ENCODE results near the gene GLIS1. TPM values are rescaled to one million over a fixed set of nuclear protein-coding genes. Genes with fewer than 3 reads are reported as not detected.

The GLIS1 gene
- total RNA-seq, 1 experiment from 2014 or later: 0.71 TPM

DNA sequence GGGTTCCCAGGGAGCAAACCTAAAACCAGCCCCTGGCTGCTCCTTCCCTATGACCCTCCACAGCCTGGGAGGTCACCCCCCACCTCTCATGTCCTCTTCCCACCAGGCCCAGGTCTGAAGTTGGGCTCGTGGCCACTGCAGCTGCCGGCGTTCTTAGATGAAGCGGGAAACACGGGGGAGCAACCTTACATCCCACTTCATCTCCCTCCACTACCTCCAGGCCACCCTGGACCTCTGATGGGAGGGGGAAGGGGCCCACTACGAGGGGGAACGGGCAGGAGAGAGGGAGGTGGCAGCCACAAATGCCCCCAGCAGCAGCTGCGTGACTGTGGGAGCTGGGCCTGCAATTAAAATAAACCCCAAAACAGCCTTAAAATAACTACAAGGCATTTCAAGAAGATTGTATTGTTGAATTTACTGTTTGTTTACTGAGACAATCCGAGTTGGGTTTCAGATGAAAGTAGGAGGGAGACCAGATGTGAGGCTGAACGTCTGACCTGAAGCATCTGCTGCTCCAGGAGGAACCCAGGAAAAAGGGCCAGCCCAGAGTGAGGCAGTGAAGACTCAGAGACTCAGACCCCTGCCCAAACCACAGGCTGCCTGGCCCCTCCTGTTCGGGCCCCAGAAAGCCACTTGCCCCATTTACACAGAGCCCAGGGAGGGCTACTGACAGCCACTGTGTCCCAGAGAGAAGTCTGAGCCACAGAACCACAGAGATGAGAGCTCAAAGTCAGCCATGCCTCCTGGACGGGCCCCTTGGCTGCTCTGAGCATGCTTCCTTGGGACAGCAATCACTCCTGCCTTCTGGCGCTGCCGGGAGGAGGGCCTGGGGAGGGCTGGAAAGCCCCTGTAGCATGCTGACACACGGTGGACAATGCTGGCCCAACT lies 59.8 kb downstream of the GLIS1 start:
- DNase-seq (ENCODE audit: low read depth): no peak

DNA sequence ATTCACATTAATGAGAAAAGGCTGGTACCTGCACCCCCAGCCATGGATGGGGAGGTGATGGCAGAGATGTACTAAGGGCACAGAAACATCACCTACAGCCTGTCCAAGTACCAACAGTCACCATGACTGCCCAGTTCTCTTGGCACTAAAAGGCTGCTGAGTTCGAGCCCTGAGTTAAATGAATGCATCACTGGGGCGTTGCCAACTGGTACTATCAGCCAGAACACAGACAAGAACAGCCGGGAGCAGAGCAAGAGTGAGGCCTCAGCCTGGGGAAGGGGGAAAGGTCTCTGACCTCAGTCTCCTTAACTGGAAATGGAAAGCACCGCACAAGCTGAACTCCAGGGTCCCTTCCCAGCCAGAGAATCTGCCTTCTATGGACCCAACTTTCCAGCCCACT lies 60.5 kb downstream of the GLIS1 start:
- DNase-seq (ENCODE audit: low read depth): no peak

DNA sequence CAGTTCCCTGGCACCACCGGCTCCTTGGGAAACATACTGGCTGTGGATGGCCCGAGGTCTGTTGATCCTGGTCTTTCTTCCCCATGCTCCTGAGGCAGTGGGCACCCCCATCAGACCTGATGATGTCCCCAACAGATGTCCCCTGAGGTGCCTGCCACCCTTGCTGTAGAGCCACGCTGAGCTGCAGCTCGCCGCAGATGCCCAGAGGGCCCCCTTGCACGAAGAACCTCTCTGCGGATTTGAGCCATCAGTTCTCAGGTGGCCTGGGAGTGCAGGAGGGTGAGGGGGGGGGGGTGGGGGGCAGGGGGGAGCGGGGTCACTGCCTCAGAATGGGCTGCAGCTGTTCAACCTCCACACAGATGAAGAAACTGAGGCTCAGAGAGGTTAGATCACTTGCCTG lies 60.9 kb downstream of the GLIS1 start:
- DNase-seq (ENCODE audit: low read depth): no peak

DNA sequence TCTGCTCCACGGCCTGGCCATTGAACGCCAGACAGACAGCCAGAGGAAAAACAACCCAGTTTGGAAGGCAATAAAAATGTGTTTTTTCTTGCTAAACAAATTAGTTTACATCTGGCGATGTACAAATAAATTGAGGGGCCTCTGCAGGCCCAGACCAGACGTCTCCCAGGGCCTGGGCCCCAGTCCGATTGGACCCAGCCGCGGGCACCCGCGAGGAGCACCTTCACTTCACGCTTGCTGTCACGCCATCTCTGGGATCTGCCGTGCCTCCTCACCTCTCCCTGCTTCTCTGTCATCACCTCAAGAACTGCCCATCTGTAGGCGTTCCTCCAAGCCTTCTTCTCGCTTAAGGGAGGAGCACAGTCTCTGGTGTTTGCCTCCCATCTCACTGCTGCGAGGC lies 61.5 kb downstream of the GLIS1 start:
- no peak for DNase-seq (ENCODE audit: low read depth)

DNA sequence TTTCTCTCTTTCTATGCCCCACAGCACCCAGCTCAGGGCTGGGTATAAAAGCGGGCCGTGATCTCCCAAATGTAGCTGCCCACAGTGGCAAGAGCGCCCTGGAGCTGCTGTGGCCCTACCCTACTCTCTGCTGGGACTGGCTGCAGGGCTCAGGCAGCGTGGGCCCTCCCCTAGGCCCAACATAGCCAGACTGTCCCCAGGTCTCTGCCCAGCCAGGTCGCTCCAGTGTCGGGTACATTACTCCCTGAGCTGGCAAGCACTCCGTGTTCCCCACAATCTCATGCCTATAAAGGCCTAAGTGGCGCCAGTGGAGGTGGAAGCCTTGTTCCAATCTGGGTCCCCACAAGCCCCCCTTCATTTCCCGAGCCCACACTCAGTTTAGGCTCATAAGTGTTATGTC lies 66.2 kb downstream of the GLIS1 start:
- DNase-seq (ENCODE audit: low read depth): no peak

DNA sequence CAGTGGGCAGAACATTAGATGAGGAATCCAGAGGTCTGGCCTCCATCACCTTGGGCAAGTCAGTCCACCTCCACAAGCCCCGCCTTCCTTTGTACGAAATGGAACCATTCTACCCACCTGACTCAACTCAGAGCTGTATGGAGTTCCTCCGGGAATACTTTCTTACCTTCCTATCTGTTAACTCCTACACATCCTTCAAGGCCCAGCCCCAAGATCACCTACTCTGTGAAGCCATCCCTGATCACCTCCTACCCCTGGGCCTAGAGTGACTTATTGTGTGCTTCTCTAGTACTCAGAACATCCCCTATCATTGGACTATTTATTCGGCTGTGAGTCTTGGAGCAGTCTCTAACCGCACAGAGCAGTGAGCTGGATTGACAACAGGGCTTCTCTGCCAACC lies 66.7 kb downstream of the GLIS1 start:
- no peak for DNase-seq (ENCODE audit: low read depth)

DNA sequence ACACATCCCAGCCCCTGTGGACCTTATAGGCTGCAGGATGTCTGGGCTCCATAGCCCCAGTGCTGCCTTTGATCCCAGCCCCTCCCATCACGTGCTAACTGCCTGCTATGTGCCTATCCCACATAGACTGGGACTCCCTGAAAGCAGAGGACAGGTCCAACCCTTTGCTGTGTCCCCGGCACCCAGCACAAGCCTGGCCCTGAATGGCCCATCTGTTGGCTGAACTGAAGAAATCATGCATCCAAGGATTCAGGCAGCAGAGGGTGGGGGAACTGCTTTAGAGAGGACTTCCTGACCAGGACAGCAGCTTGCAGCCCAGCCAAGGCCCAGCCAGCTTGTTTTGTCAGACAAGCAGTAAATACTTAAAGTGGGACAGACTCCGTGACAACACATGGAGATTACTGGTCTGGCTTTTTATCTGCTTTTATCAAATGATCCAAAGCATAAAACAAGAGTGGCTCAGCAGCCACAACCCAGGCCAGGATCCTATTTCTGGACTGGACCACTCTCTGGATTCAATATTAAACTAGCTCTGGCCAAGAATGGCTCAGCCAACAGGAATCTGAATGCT lies 69.3 kb downstream of the GLIS1 start:
- no peak for DNase-seq (ENCODE audit: low read depth)

DNA sequence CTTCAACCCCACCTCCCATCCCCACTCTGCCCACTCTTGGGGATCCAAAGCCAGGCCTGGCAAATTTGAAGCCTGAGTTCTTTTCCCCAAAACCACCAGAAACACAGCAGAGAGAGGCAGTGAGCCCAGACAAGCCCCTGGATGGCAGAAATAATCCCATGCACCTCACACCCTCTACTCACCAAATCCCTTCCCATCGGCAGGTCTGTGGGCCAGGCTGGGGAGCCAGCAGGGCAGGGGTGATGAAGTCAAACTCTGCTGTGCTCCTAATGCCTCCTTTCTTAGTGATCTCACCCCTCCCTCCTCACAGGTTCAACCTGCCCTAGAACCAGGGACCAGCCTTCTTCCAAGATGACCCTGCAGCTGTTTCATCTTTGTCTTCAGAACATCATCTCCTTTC lies 72.4 kb downstream of the GLIS1 start:
- no peak for DNase-seq (ENCODE audit: low read depth)

DNA sequence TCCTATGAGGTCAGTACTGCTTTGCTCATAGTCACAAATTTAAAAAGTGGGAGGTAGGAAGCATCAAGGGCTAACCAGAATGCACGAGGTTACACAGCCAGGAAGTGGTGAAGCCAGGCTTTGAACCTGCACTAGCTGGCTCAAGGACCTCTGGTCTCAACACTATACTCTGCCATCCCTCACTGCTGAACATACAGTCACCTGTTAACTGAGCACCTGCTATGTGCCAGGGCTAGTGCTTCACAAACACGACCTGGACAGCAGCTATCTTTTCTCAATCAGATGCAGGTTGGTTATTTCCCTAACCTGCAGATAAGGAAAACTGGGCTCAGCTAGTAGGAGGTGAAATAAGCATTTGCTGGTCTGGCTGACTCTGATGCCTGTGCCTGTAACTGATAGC lies 73.0 kb downstream of the GLIS1 start:
- no peak for DNase-seq (ENCODE audit: low read depth)

DNA sequence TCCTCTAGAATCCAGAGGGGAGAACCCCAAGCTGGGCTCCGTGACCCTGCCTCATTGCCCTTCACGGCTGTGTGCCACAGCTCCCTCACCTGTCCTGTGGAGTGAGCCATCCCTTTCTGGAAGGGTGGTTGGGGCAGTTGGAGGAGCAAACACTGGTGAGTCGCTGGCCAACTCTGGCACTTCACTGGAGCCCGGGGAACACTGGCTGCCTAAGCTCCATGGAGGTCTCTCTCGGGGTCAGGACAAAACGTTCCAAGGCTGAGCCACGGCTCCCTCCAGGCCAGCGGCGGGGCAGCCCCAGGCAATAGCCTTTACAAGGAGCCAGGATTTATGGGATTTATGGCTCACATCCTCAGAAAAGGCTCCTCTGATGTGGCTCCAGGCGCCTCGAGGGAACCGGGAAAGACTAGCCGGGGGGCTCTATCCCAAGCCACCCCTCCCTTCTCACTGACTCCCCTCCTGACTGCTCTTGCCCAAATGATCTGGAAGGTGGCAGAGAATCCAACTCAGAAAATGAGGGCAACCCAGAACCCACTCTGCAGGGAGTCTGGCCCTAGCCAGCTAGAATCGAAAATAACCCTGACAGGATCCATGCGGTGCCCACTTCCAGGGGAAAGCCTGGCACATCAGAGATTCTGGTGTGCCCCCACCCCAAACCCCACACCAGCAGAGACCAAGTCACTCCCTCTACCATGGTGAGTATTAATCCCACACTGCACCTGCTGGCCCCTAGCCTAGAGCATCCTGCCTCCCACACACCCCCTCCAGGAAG lies 75.2 kb downstream of the GLIS1 start:
- DNase-seq (ENCODE audit: low read depth): no peak

DNA sequence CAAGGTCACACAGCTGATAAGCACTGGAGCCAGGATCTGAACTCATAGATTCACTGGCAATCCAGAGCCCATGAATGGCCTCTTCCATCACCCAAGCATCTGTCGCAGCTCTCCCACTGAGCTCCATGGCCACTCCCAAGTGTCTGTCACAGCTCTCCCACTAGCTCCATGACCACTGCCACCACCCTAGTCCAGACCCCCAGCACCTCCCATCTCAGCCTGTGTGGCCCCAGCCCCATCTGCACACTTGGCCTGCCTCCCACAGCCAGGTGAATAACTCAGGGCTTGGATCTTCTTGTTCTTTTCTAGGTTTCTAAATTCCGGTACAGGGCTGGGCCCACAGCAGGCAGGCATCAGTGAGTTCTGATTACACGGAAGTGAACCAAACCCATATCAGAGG lies 76.0 kb downstream of the GLIS1 start:
- DNase-seq (ENCODE audit: low read depth): no peak

DNA sequence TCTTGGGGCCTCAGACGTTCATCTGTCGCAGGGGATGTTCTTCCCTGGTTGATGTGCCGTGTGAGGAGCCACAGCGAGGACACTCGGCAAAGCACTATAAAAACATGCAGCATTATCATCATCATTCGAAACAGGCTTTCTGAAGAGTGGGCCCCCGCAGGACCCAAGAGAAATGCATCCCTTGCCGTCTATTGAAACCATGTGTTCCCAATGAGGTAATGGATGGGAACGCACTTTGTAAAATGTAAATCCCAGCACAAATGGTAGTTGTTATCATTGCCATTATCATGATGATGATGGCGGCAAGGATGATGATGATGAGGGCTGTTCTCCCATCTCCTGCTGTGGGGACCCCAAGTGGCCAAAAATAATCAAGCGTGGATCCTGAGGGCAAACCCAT lies 76.8 kb downstream of the GLIS1 start:
- no peak for DNase-seq (ENCODE audit: low read depth)

DNA sequence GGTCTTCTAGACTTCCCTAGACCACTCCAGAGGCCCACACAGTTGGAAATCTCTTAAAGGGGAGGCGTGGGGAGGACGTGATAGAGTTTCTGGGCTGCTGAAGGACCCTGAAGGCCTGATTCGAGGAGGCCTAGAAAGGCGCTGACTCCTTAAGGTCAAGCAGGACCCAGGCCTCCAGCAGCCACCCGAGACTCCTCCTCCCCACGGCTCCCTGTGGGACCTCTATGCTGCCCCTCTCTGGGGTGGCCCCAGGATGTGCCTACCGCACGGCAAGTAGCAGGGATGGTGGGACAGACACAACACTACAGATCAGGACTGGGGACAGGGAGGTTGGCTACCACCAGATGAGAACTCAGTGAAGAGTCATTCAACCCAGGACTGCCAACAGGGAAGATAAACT lies 77.5 kb downstream of the GLIS1 start:
- no peak for DNase-seq (ENCODE audit: low read depth)

DNA sequence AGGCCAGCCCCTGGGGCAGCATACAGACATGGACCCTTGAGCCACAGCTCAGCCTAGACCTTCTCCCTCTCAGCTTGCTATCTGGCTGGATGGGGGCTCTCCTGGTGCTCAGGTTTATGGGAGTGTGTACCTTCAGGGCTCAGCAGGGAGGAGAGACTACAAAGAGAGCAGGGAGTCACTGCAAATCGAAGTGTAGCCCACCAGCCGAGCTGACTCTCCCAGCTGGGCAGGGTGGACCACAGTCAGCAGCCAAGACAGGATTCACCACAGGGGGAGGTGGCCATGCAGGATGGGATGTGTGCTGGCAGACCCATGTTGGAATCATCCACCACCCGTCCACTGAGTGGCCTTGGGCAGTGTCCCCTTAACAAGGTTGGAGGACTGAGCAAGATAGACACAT lies 78.3 kb downstream of the GLIS1 start:
- DNase-seq (ENCODE audit: low read depth): no peak

DNA sequence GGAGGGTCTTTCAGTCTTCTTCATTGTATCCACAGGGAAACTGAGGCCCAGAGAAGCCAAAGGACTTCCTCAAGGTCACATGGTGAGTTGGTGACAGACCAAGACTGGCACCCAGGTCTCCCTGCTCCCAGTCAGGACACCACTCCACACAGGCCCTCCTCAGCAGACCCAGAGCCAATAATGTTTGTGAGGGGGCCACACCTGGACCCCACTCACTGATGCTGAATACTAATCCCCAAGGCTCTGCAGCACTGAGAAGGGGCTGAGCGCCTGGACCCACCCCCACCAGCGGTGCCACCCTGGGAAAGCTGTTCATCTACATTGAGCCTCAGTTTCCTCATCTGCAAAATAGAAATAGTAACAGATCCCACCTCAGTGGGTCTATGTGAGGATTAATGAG lies 79.5 kb downstream of the GLIS1 start:
- no peak for DNase-seq (ENCODE audit: low read depth)

DNA sequence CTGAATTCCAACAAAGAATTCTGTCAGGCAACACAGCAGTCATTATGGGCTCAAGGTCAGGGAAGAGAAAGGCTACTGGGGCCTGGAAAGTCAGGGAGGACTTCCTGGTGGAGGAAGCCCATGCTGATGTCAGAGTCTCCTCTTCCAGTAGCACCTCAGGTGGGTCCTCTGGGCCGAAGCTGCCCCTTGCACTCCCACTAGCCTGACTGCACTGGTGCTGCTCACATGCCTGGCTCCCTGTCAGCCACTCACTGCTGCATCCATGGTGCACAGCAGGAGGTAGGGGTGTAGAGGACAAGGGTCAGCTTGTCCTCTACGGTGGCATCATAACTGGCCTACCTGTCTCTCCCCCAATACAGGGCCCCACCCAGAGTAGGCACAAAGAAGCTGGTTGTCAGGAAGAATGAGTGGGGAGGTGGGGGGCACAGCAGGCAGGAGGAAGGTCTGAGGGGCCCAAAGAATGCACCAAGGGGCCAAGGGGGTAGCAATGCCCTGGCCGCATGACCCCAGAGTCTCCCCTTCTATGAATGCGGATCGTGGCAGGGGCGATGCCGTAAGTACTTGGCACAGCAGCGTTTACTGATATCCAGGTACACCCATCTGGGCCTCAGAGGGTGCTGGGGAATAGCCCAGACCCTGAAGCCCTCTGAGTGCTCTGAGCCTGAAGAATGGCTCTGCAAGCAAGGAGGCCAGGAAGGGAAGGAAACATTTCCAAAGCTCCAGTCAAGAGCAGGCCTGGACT lies 80.3 kb downstream of the GLIS1 start:
- DNase-seq (ENCODE audit: low read depth): no peak

DNA sequence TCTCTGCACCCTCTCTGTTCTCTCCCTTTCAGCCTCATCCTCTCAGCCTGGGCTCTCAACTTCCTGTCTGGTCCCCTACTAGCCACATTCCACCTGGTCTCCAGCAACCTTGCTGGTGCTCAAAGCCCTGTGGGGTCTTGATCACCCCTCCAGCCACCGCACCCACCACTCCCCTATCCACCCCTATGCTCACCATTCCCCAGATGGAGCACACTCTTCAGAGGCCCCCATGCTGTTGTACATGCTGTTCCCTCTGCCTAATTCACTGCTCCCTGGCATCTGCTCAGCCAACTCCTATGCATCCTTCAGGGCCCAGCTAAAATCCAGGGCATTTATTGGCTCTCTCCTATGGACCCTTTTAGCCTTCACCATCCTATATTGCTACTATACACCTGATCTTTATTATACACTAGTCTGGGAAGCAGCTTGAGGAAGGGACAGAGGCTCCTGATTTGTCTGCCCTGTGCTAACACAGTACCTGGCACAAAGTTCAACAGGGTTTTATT lies 81.0 kb downstream of the GLIS1 start:
- DNase-seq (ENCODE audit: low read depth): no peak

DNA sequence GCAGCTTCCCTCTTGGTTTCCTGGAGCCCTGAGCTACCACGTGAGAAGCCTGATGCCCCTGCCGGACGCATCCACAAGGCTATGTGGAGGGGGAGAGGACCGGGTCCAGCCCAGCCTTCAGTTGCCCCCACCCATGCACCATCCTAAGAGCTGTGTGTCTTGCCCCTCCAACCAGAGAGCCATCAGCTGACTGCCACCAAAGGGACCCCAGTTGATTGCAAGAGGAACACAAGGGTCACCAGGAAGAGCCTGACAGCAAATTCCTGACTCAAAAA lies 81.5 kb downstream of the GLIS1 start:
- no peak for DNase-seq (ENCODE audit: low read depth)

DNA sequence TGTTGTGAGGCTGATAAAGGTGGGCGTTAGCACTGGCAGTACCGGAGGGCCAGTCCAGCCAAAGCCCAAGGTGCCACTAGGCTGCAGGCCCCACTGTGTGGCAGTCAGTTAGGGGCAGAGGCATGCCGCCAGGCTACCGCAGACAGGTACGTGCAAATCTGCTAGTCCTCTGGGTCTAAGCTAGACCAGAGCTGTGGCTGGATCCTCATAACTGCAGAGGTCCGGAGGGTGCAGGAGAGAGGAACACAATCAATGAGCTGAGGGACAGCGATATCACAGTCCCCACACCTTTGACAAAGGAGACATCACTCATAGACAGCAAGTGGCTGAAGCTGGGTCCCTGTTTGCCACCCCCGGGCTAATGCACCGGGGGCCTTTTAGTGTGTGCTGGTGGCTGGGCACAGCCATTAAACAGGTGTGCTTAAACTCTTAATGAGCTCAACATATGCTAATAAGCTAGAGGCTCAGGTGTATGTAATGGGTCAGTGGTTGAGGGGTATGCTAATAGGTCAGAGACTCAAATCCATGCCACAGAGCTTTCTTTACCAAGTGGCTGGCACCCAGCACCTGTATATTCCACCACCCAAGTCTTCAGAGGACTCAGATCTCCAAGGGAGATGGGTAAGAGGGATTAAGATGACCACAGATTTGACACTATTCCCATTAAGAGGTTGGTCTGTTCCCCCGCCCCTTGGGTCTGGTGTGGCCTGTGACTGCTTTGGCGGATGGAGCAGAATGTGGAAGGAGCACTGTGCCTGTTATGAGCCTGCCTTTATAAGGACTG lies 82.0 kb downstream of the GLIS1 start:
- DNase-seq (ENCODE audit: low read depth): no peak

DNA sequence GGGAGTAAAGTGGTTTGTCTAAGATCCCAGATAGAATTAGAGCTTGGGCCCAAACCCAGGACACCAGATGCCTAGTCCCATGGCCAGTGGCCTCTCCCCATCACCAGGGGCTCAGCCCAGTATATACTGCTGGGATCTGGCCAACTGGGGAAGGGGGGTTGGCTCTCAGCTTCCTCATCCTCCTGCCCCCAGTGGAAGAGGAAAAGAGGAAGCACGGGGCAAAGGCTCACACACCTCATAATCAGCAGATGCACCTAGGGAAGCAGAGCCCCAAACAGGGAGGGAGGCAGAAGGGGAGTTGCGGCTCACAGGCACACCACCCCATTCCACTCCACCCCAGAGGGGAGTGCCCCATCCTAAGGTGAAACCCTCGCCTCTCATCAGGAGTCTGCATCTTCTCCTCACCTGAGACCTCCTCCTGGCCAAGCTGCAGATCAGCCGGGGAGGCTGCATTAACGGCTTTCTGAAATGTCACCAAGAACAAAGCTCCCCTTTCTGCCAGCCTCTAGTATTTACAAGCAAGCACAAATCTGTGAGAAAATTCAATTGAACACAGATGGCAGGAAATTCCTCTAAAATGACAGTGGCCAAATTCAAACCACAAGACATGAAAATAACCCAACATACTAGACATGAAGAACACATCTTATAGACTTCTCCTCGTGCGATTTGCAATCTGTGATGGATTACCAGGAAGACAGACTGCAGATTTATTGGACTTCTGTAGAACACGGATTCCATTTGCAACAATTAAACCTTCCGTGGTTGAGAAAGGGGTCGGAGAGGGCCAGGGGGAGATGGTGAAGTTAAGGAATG lies 82.8 kb downstream of the GLIS1 start:
- peak; percentile 73 for DNase-seq (ENCODE audit: low read depth)

Data from HT1080 (cell line).